ENCODE measurements around the gene RAB1A.

DNA sequence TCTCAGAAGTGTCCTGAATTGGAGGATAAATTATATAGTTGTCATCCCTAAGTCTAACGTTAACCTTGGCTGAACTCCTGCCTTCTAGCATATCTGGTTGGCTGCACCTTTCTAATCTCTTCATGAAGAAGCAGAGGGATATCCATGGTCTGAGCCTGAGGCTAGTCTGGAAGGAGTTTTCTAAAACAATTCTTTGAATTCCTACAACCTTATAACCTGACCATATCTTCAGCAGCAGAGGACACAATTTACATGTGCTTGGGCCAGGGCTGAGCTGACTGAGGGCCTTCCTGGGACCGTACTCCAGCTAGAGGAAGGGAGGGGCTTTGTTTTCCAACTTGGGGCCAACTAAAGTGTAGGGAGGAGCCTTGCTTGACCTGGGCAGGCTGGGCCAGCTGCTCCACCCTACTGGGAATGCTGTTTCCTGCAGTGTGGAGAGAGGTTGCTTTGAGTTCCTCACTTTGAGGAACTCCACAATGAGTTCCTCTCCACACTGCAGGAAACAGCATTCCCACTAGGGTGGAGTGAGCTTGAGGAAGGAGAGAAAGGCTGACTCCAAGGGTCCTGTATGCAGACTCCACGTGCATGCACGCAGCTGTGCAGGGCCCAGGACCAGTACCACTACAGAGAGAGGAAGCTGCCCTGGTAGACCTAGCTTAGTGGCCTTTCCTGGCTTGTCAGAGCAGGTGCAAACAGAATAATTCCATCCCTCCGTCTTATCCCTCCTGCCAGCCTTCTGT, 54.1 kb downstream of the RAB1A start:
- TF ChIP-seq, protein P1, sequence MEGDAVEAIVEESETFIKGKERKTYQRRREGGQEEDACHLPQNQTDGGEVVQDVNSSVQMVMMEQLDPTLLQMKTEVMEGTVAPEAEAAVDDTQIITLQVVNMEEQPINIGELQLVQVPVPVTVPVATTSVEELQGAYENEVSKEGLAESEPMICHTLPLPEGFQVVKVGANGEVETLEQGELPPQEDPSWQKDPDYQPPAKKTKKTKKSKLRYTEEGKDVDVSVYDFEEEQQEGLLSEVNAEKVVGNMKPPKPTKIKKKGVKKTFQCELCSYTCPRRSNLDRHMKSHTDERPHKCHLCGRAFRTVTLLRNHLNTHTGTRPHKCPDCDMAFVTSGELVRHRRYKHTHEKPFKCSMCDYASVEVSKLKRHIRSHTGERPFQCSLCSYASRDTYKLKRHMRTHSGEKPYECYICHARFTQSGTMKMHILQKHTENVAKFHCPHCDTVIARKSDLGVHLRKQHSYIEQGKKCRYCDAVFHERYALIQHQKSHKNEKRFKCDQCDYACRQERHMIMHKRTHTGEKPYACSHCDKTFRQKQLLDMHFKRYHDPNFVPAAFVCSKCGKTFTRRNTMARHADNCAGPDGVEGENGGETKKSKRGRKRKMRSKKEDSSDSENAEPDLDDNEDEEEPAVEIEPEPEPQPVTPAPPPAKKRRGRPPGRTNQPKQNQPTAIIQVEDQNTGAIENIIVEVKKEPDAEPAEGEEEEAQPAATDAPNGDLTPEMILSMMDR (IDR thresholded peaks at IDR 0.05; ENCODE audit: insufficient read depth, low read depth, low read length), result no peak
- TF ChIP-seq EZH2 (IDR thresholded peaks at IDR 0.05; ENCODE audit: insufficient read depth, low read length), result no peak

Data from astrocyte (in vitro differentiated cells and primary cell).